ENCODE measurements around the gene NNT. TPM values are rescaled to one million over a fixed set of nuclear protein-coding genes. Genes with fewer than 3 reads are reported as not detected.
A peak's percentile ranks its signal among the peaks of the same experiment; 100 is the strongest.

NNT gene
- total RNA-seq, 6 donors from 2014 or later, result 18.5 to 63.6 (median 49.7) TPM

DNA sequence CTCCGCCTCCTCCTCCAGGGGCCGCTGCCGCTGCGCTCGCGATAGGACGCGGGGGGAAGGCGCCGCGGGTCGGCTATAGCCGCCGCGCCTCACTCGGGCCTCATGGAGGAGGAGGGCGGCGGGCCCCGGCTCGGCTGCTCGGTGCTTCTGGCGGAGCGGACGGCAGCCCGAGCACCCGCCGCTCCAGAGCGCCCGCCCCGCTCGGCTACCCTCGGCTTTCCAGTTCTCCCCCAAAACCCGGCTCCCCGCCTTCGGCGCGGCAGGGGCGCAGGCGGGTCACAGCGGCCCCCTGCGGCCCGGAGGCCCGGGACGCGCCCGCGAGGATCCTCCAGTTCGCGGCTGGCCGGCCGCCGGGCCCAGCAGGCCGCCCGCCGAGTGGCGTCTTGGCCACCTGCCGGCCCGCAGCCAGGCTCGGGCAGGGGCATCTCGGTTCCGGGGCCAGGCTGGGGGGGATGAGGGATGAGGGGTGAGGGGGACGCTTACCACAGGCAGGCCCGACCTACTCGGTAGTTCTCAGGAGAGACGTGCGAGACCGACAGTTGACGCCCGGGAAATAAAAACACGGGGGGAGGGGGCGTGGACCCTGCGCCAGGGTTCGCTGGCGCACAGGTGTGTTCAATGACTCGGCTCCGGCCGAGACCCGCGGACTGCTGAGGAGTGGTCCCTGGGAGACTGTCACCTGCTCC, 46.0 kb upstream of the NNT start, which contains the start of gene PAIP1:
TSS of gene PAIP1 (minus strand) at position 221 of the 686 bp plus-strand sequence. CDS start 231 bp downstream, outside the sequence.
- H3K36me3 ChIP-seq, result peaks cover 0 to 4% (median 2%) of the 10 kb centered on the region in 4 donors

GRCh38 chr5:43560128-43560527, 42.9 kb upstream of the NNT start:
- 36 to 57% methylated on average over 2 of the region's 2 CpGs for WGBS, 2 donors

More for the DNA sequence above, 46.0 kb upstream of the NNT start, which contains the start of gene PAIP1:
- Histone ChIP-seq H3K4me1 (peaks cover 31 to 40% (median 38%) of the 10 kb centered on the region in 4 donors), H3K4me3 (peak within 1 kb of the TSS; percentile 72 to 86 (median 80)), H3K27ac (peak within 1 kb of the TSS; percentile 89 to 97 (median 96)), H3K27me3 (no peaks in the 10 kb centered on the region), H3K9me3 (no peaks in the 10 kb centered on the region)
- 0% methylated on average over 13 to 43 of the region's 79 CpGs for WGBS, 2 donors
- TF ChIP-seq CTCF (IDR thresholded peaks at IDR 0.05), result peak; percentile 66 to 88 (median 74)
- TF ChIP-seq POLR2AphosphoS5 (IDR thresholded peaks at IDR 0.05), result no peak
- TF ChIP-seq POLR2A (IDR thresholded peaks at IDR 0.05), result peak in 2 of 4 donors; percentile 75 to 77
- peak; percentile 77 to 97 for DNase-seq
- peak; percentile 91 to 97 for ATAC-seq (ENCODE audit: low FRiP score in 2 of 2)

GRCh38 chr5:43561356-43561755, 41.6 kb upstream of the NNT start:
- ATAC-seq (ENCODE audit: low FRiP score in 2 of 2) (no peak), DNase-seq (no peak)
- Histone ChIP-seq H3K36me3 (no peaks in the 10 kb centered on the region), H3K9me3 (no peaks in the 10 kb centered on the region), H3K27ac (no peak overlapping the region), H3K4me1 (peaks cover 5 to 8% (median 6%) of the 10 kb centered on the region in 4 donors), H3K27me3 (no peaks in the 10 kb centered on the region), H3K4me3 (no peak overlapping the region)
- TF ChIP-seq CTCF (IDR thresholded peaks at IDR 0.05) (no peak), EP300 (IDR thresholded peaks at IDR 0.05) (no peak), POLR2AphosphoS5 (IDR thresholded peaks at IDR 0.05) (no peak), POLR2A (IDR thresholded peaks at IDR 0.05) (no peak)

More at GRCh38 chr5:43560128-43560527, 42.9 kb upstream of the NNT start:
- no peak for ATAC-seq (ENCODE audit: low FRiP score in 2 of 2)
- Histone ChIP-seq H3K9me3 (no peaks in the 10 kb centered on the region), H3K4me3 (no peak overlapping the region), H3K36me3 (no peaks in the 10 kb centered on the region), H3K4me1 (peaks cover 12 to 17% (median 14%) of the 10 kb centered on the region in 4 donors), H3K27ac (no peak overlapping the region), H3K27me3 (no peaks in the 10 kb centered on the region)
- DNase-seq, result no peak
- TF ChIP-seq POLR2AphosphoS5 (IDR thresholded peaks at IDR 0.05), result no peak
- no peak for TF ChIP-seq POLR2A (IDR thresholded peaks at IDR 0.05)
- TF ChIP-seq EP300 (IDR thresholded peaks at IDR 0.05), result no peak
- no peak for TF ChIP-seq CTCF (IDR thresholded peaks at IDR 0.05)

- WGBS, 2 donors, result 62 to 69% methylated on average over 3 of the region's 3 CpGs
- ATAC-seq (ENCODE audit: low FRiP score in 2 of 2) (no peak), DNase-seq (no peak)
- Histone ChIP-seq H3K4me3 (no peak overlapping the region), H3K4me1 (no peaks in the 10 kb centered on the region), H3K36me3 (no peaks in the 10 kb centered on the region), H3K9me3 (no peaks in the 10 kb centered on the region), H3K27ac (no peak overlapping the region), H3K27me3 (no peaks in the 10 kb centered on the region)
- TF ChIP-seq POLR2AphosphoS5 (IDR thresholded peaks at IDR 0.05) (no peak), POLR2A (IDR thresholded peaks at IDR 0.05) (no peak), EP300 (IDR thresholded peaks at IDR 0.05) (no peak)
These were observed 39.7 kb upstream of the NNT start for GRCh38 chr5:43563321-43563720.

DNA sequence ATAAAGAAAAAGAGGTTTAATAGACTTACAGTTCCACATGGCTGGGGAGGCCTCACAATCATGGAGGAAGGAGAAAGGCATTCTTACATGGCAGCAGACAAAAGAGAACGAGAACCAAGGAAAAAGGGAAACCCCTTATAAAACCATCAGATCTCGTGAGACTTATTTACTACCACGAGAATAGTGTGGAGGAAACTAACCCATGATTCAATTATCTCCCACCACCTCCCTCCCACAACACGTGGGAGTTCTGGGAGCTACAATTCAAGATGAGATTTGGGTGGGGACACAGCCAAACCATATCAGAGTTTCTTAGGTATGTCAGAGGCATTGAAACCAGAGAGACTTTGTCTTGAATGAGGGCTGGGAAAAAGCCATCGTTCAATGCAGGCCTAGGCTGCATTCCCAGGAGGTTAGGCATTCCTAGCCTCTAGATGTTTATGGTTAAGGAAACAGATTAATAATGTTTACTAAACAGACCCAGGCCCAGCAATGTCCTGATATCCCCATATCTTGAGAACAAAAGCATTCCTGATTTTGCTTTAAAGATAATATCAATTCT, 38.6 kb upstream of the NNT start:
- Histone ChIP-seq H3K27me3 (no peaks in the 10 kb centered on the region), H3K4me3 (no peak overlapping the region), H3K9me3 (no peaks in the 10 kb centered on the region), H3K4me1 (no peaks in the 10 kb centered on the region), H3K36me3 (no peaks in the 10 kb centered on the region), H3K27ac (no peak overlapping the region)
- 66 to 73% methylated on average over 5 of the region's 5 CpGs for WGBS, 2 donors
- TF ChIP-seq EP300 (IDR thresholded peaks at IDR 0.05) (no peak), POLR2A (IDR thresholded peaks at IDR 0.05) (no peak), CTCF (IDR thresholded peaks at IDR 0.05) (no peak), POLR2AphosphoS5 (IDR thresholded peaks at IDR 0.05) (no peak)
- no peak for ATAC-seq (ENCODE audit: low FRiP score in 2 of 2)
- DNase-seq, result no peak
